Cardiac septum (tissue), 1 donor: ENCODE data around the gene COMTD1. TPM values are rescaled to one million over a fixed set of nuclear protein-coding genes. Genes with fewer than 3 reads are reported as not detected.
"Not testable (repeated sequence)": the region's sequence is repeated elsewhere in the genome, so short reads cannot be mapped to it uniquely, and the experiment has no call there.

ENCODE experiments used
- DNase-seq: peaks from one replicate; pipeline ENCODE4 v3.0.0-alpha.2; 2020; ENCODE audit warnings: low spot score
- intact Hi-C: fragments of 100-400 bp; cut with DNase I; formaldehyde crosslinking; loops from one replicate; pipeline ENCODE4 v1.14.0; 2022
- total RNA-seq: library from RNA; stranded (reverse); fragmentation: NEBNext Ultra II Directional; extraction: Animal tissue kit (Norgen Biotek cat#: 25700); gene quantifications from one replicate; pipeline ENCODE4 v1.2.1, GENCODE V29; 2021
- donor health status: DM: no; HTN: no; CAD: no.

Gene COMTD1
- total RNA-seq, 1 donor from 2014 or later: 29.2 TPM

- intact Hi-C loops: not testable (repeated sequence)
- DNase-seq: peak; percentile 7
Observed at GRCh38 chr10:75203046-75203620, 32.6 kb downstream of the COMTD1 start.

GRCh38 chr10:75202321-75203045 is 33.3 kb downstream of the COMTD1 start:
- DNase-seq: peak; percentile 77
- intact Hi-C loops: no loop called here

- intact Hi-C loops: no loop called here
- DNase-seq: no peak
Observed at GRCh38 chr10:75201793-75202307, 33.9 kb downstream of the COMTD1 start.

GRCh38 chr10:75199949-75200348 is 35.8 kb downstream of the COMTD1 start:
- intact Hi-C loops, DNase-seq: not testable (repeated sequence)

- no peak for DNase-seq
- intact Hi-C loops: no loop called here
Observed at GRCh38 chr10:75197906-75198305, 37.9 kb downstream of the COMTD1 start.

- no peak for DNase-seq
- intact Hi-C loops: no loop called here
Observed at GRCh38 chr10:75197066-75197465, 38.7 kb downstream of the COMTD1 start.

GRCh38 chr10:75195035-75195763 is 40.6 kb downstream of the COMTD1 start:
- intact Hi-C loops: no loop called here
- DNase-seq: peak; percentile 19

- intact Hi-C loops: not testable (repeated sequence)
- peak; percentile 51 for DNase-seq
Observed at GRCh38 chr10:75194625-75195024, 41.1 kb downstream of the COMTD1 start.

GRCh38 chr10:75191821-75192568 is 43.8 kb downstream of the COMTD1 start:
- intact Hi-C loops: no loop called here

GRCh38 chr10:75189266-75190096 is 46.3 kb downstream of the COMTD1 start:
- intact Hi-C loops: loop anchor here (2.0 to 5.0 kb wide), 2 partner anchors 41 to 77 kb away; partner anchors contain the start of gene SAMD8
- DNase-seq: peak; percentile 54

More at GRCh38 chr10:75191821-75192568, 43.8 kb downstream of the COMTD1 start:
- peak; percentile 62 for DNase-seq

- peak; percentile 0 for DNase-seq
- intact Hi-C loops: loop anchor here (2.0 to 5.0 kb wide), 2 partner anchors 42 to 76 kb away; partner anchors contain the start of gene SAMD8
Observed at GRCh38 chr10:75188522-75188921, 47.2 kb downstream of the COMTD1 start.

GRCh38 chr10:75187961-75188426 is 47.8 kb downstream of the COMTD1 start:
- intact Hi-C loops: loop anchor here (2.0 to 5.0 kb wide), 2 partner anchors 43 to 76 kb away; partner anchors contain the start of gene SAMD8
- DNase-seq: peak; percentile 65

- intact Hi-C loops: loop anchor here (5.0 kb wide), 1 partner anchor 74 kb away; the partner anchor contains the start of gene SAMD8
- peak; percentile 22 for DNase-seq
Observed at GRCh38 chr10:75186310-75186709, 49.4 kb downstream of the COMTD1 start.

Other genes starting within 250 kb of the COMTD1 start
- 25.7 TPM for gene SAMD8, start 124.3 kb downstream of the COMTD1 start, total RNA-seq
- gene VDAC2, start 25.2 kb downstream of the COMTD1 start, total RNA-seq: 388 TPM
- gene ZNF503, start 165.8 kb upstream of the COMTD1 start, total RNA-seq: 3.3 TPM
- gene LRMDA, start 195.7 kb upstream of the COMTD1 start, total RNA-seq: 4.5 TPM